Pons (tissue), 1 donor: ENCODE data around the gene IQUB.
"Not testable (repeated sequence)": the region's sequence is repeated elsewhere in the genome, so short reads cannot be mapped to it uniquely, and the experiment has no call there.

Experiments used
- DNase-seq: peaks from one replicate; pipeline ENCODE4 v3.0.0-alpha.2; 2016; ENCODE audit warnings: low spot score

The IQUB gene

DNA sequence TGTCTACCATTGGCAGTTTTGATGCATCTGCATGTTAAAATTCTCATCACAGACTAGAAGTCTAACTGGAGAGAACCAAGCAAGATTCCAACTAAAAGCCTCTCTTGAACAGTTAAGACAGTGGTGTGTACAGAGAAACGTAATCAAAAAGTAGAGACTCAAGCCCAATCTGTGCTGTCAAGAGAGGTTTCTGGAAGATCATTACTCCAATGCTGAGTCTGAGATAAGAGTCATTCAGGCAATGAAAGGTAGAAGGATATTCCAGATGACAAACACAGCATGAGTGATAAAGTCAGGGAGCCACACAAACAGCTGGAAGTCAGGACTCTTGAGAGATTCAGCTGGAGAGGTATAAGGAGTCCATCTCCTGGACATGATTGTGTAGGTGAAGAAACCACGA is 48.7 kb downstream of the IQUB start:
- no peak for DNase-seq

DNA sequence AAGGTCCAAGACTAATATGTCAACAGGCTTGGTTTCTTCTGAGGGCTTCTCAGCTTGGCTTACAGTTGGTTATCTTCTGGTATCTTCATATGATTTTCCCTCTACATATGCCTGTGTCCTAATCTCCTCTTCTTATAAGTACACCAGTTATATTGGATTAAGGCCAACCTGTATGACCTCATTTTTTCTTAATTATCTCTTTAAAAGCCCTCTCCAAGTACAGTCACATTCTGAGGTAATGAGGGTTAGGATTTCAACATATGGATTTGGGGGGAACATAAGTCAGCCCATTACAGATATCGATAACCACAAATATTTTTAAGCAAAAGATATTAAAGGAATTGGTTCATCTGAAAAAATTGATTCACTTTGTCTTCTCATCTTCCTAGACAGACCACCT is 49.2 kb downstream of the IQUB start:
- DNase-seq, result no peak

DNA sequence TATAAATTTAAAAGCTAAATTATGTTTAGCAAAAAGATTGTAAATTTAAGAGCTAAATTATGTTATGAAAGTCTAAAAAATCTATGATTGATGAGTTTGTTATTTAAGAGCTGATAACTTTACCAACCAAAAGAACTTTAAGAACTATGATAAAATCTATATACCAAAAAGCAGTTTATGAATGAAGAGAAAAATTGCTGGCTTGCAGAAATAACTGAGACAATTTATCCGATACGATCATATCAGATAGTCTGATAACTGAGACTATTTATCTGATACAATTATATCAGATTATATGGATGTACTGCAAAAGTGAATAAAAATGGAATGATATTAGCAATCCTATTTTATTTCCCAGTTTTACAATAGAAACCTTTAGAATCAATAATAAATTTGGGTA is 50.2 kb downstream of the IQUB start:
- DNase-seq, result no peak

DNA sequence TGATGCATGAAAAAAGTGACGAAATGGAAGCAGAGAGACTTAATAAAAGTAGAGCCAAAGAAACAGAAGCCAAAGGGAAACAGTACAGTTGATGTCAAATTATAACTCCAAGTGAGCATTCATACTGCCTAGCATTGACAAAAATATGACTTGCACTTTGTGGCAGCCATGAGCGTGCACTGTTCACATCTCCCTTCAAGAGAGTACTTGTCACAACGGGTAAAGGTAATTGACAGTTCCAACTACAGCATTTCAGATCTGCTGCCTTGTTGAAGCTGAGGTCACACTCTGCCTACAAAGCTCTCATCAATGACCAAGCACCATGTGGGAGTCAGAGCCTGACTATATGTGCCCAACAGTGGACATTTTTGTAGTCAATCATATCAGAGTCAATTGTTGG is 54.3 kb downstream of the IQUB start:
- no peak for DNase-seq

DNA sequence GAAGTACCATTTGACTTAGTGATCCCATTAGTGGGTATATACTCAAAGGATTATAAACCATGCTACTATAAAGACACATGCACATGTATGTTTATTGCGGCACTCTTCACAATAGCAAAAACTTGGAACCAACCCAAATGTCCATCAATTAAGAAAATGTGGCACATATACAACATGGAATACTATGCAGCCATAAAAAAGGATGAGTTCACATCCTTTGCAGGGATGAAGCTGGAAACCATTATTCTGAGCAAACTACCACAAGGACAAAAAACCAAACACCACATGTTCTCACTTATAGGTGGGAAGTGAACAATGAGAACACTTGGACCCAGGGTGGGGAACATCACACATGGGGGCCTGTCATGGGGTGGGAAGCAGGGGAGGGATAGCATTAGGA is 56.3 kb downstream of the IQUB start:
- not testable (repeated sequence) for DNase-seq

DNA sequence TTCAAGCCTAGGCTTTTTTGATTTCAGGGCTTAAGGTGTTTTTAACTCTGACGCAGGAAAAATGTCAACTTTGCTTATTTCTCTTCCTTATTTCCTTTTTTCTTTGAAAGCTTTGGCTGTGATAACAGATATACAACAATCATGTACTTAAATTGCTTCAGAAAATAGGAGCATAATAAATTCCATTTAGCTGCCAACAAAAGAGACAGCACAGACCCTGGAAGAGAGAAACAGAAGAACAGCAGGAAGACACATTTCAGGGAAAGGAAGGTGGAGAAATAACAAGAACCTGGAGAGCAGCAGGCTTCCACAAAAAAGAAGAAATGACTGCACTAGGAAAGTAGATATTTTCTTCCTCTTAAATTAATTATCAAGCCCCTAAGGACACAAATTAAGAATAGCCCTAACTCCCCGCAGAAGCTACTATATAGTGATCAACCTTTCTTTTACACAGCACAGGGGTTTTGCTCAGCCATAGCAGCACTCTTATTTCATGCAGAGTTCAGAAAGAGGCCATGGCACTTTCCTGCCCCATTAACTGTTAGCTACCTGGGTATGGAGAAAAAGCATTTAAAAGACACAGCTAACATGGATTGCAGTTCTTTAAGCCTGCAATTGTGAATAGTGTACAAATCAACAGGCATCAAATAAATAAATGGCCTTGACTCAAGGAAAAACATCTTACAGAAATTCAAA is 61.5 kb downstream of the IQUB start:
- DNase-seq, result no peak

DNA sequence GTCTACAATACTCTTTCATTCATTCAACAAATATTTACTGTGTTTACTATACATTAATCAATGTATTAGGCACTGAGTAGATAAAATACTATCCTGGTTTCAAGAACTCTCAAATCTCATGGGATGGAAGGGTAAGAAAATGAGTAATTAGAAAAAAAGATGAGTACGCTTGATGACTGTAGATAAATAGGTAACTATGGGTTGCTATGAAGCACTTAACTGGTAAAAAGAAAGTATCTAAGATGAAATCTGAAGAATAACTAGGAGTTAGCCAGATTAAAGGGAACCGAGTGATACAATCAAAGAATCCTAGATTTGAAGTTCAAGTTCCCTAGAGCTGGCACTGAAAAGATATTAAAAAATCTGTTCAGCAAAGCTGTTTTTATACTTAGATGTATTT is 62.1 kb downstream of the IQUB start:
- DNase-seq, result no peak

DNA sequence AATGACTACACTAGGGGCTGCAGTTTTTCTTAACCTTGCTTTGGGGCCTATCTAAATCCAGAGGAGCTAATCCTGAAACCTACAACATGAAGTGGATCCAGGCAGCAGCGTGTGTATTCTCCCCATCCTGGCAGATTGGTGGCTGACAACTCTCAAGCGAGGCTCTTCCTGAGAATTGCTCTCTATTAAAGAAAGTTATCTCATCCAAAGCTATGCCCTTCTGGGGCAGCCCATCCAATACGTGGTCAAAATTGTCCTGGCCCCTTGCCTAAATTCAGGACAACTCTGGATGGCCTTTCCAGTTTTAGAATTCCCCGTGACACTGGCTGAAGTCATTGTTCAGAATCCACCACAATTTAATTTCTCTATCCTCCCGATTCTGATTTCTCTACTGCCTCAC is 66.1 kb downstream of the IQUB start:
- no peak for DNase-seq

DNA sequence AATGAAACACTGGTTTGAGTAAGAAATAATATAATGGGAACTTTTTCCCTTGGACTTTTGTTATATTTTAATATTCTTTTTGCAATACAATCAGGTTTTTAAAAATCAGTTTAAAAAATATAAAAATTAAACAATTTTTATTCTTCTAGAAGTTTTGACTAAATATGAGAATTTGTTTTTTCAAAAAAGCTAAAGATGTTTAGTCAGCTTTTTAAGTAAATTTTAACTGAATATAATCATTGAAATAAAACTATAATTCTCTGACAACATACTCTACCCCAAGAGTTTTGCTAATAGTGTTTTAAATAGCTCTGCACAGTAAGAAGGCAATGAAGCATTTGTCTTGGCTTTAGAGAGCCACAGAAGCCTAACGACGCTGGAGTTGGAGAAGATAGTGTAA is 70.5 kb downstream of the IQUB start:
- no peak for DNase-seq

DNA sequence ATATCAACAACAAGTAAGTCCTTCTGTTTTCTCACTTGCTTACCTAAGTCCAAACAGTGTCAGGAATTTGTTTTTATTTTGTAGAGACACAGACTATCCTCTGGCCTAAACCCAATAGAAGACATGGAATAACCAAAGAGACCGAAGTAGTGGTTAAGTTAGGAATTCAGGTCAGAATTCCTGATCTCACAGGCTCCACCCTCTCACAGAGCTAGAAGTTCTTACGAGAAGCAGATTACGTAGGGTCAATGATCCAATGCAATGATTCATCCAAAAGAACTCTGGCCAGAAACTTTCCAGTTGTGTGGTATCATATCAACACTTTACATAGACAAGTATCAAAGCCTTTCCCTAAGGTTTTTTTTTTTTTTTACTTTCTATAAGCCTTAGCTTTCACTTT is 73.8 kb downstream of the IQUB start:
- DNase-seq, result no peak

DNA sequence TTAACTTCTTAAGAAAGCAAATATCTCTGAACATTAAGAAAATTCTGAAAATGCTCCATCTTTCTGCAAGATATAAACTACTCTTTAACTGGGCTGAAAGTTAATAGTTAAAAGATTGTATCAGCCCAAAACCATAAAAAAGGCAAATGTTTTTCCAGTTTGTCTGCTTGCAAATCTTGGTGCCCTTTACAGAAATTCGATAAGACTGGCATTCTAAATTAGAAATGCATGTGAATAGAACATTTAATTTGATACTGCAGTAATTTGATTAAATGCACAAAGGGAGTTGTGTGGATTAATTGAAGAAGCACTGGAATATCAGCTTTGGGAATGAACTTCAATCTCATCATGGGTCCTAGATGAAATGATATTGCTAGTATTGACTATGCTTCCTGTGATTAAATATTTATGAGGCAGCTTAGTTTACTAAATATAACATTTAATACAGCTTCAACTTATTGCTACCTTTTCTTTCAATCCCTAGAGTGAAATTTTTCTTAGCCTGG is 78.4 kb downstream of the IQUB start:
- no peak for DNase-seq

DNA sequence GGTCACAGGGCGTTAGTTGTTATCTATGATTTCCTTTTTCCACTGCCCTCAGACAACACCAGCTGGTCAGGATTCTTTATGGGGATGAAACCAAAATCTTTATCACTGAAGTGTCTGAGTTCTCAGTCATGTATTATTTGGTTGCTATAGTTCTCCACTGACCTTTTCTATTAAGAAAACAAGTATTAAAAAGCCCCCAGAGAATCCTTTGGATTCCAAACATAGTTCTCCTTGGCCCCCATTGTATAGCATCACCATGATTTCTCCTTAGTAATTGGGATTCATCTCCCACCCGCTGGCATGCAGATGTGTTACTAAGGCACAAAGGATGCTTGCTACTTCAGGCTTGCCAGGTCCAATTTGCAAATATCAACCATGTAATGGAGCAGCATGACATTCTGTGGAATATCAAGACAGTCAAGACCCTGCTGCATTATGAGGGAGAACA is 94.3 kb downstream of the IQUB start:
- DNase-seq, result no peak

DNA sequence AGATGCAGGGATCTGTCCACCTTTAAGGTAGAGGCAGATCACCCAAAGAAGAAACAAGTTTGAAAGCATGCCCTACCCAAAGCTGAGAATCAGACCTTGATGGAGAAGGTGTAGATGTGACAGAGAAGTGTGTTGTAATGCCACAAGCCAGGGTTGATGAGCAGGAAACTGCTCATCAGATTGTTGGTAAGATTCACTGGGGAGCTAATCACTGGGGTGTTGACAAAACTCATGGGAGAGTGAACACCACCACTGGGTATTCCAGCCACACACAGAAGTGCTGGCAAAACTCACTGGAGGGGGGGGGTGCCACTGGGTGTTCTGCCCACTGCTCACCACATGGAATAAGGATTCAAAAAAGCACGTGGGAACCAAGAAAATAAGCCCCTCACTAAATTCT is 95.2 kb downstream of the IQUB start:
- DNase-seq, result no peak

DNA sequence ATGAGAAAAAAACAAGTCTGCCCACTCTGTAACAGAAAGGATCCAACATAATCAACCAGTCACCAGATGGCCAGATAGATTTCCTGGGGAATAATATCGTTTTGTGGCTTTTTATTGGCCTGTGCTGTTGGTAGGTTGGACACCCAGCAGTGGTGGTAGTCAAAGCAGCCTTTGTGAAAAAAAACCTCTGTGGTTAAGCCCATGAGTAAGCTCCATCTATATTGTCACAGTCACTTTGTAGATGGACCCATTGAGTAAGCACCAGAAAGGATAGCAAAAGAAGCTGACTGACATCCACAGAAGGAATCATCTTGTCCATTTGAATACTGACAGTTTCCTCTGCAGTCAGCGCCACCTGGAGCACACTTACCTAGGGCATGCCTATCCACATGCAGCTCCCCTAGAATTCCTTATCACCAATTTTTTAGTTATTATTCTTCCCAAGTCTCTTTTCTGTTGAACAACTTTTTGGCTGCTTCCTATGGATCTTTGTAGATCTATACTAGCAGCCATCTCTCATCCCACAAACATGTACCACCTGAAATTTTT is 96.9 kb downstream of the IQUB start:
- no peak for DNase-seq

DNA sequence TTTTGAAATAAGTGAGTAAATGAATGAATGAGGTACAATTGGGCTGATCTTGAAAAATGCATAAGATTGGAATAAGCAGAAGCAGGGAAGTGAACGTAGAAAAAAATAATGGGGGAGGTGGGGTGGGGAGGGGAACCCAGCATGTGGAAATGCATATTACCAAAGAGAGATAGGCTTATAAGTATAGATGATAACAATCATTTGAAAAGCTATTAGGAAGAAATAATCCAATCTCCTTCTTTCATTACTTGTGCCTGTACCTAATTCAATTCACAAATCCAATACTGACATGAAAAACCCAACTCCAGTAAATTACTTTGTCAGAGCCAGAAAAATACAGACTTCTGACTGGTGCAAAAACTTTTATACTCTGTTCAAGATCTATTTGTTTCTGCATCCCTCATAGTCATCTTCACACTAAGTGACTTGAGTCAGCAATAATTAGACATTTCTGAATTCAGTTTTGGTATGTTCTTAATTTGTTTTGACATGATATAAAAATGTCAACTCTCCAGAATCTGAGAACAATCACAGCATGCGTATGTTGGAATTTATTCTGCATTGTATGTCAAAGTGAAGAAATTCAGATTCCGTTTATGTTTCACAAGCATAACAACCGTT is 99.2 kb downstream of the IQUB start:
- no peak for DNase-seq

DNA sequence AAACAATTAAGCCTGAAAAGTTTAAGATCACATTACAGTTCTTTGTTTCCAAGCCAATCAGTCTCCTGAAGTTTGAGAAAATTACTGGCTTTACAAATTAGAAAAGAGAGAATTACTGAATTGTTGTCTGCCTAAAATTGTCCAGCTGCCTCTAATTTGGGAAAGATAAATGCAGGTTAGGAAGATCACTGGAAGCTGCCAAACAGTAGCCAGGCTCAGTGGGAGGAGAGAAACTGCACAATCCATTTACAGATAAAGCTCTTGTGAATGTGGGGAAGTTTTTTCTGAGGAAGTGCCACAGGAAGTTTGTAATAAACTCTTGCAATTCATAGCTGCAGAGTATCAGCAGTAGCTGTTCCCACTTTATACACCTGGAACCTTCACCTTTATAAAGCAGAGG is 100.7 kb downstream of the IQUB start:
- DNase-seq, result no peak

DNA sequence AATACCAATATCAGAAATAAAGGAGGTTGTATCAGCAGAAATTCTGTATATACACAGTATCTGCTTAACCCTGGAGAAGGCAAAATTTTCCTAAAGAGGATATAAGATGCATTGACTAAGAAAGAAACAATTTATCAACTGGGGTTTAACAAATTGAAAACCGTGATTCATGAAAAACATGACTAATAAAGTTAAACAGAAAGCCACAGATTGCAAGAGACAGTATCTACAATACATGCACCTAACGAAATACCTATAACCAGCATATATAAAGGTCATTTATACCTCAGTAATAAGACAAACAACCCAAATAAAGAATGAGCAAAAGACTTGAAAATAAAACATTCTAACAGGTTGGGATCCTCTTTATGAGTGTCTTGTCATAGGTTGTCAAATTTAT is 101.8 kb downstream of the IQUB start:
- no peak for DNase-seq

DNA sequence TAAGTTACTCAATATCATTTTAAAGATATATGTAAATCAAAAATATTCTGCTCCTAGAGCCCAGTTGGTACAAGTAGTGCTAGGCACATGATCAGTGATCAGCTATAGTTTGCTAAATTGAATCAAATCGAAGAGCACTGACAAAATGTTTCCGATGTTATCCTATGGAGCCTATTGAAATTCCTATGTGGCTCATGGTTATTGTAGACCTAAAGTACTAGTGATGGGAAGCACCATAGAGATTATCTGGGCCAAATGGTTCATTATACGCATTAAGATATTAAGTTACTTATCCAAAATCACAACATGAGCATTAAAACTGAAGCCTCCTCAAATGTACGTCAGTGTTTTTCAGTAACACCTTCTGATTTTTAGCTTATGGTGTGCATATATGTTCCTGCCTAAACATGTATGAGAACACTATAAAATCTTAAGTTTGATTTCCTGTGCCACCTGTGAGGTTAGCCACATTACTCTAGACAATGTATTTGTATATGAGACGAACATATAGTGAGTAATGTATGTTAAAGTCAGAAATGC is 103.2 kb downstream of the IQUB start:
- no peak for DNase-seq

DNA sequence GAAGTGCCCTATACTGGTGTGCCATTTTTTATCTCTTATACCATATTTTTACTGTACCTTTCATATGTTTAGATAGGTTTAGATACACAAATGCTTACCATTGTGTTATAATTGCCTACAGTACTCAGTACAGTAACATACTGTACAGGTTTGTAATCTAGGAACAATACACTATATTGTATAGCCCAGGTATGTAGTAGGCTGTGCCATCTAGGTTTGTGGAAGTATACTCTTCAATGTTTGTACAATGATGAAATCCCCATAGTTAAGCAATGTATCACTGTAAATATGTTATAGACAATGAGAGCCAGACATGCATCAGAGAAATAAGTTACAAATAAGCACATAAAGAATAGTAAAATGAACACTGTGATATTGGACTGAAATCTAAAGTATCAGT is 109.1 kb downstream of the IQUB start:
- DNase-seq, result no peak

DNA sequence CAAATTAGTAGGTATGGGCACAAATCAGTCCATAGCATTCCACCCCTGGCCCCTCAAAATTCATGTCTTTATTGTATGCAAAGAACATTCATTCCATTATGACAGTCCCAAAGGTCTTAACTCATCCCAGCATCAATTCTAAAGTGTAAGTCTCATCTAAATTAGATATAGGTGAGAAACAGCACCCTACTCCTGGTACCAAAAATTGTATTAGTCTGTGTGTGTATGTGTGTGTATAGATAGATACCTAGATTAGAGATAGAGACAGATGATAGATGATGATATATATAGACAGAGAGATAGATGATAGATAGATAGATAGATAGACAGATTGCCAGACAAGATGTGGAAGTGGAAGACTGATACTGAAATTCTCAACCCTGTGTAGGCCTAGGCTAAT is 109.9 kb downstream of the IQUB start:
- no peak for DNase-seq

DNA sequence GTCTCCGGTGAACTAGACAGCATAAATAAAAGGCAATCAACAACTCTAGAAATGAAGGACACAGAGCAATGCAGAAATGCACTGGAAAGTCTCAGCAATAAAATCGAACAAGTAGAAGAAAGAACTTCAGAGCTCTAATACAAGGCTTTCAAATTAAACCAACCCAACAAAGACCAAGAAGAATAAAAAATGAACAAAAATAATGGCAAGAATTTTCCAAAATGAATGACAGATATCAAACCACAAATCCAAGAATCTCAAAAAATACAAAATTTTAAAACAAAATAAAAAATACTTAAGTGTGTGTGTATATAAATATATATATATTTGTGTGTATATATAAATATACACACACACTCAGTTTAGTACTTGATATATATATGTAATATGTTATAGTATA is 110.8 kb downstream of the IQUB start:
- DNase-seq, result no peak

DNA sequence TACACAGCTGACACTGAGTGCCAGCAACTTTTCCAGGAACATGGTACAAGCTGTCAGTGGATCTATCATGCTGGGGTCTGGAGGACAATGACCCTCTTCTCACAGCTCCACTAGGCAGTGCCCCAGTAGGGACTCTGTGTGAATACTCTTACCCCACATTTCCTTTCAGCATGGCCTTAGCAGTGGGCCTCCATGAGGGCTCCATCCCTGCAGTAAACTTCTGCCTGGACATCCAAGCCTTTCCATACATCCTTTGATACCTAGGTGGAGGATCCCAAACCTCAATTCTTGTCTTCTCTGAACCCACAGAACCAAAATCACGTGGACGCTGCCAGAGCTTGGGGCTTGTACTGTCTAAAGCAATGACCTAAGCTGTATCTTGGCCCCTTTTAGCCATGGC is 116.8 kb downstream of the IQUB start:
- DNase-seq, result no peak

DNA sequence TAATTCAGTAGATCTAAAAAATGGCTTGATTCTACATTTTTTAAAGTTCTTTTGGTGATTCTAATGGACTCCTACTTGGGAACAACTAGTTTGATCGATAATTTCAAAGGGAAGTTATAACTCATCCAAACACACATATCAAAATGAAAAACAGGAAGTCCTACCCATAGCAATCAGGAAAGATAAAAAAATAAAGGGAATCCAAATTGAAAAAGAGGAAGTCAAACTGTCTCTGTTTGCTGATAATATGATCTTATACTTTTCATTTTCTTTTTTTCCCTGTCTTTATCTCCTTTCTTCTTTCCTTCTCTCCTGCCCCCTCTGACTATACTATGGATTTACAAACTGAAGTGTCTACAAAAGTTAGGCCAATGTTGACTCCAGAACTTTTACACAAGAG is 118.8 kb downstream of the IQUB start:
- no peak for DNase-seq
